ENCODE results near the gene RSPH3. TPM values are rescaled to one million over a fixed set of nuclear protein-coding genes. Genes with fewer than 3 reads are reported as not detected.

Gene RSPH3
- total RNA-seq, 1 donor from 2014 or later = 5.1 TPM

- DNase-seq = no peak
Measured at GRCh38 chr6:158933079-158933595, 66.9 kb downstream of the RSPH3 start.

GRCh38 chr6:158928068-158928467, 71.9 kb downstream of the RSPH3 start:
- DNase-seq = no peak

- no peak for DNase-seq
Measured at GRCh38 chr6:158926414-158926813, 73.6 kb downstream of the RSPH3 start.

DNA sequence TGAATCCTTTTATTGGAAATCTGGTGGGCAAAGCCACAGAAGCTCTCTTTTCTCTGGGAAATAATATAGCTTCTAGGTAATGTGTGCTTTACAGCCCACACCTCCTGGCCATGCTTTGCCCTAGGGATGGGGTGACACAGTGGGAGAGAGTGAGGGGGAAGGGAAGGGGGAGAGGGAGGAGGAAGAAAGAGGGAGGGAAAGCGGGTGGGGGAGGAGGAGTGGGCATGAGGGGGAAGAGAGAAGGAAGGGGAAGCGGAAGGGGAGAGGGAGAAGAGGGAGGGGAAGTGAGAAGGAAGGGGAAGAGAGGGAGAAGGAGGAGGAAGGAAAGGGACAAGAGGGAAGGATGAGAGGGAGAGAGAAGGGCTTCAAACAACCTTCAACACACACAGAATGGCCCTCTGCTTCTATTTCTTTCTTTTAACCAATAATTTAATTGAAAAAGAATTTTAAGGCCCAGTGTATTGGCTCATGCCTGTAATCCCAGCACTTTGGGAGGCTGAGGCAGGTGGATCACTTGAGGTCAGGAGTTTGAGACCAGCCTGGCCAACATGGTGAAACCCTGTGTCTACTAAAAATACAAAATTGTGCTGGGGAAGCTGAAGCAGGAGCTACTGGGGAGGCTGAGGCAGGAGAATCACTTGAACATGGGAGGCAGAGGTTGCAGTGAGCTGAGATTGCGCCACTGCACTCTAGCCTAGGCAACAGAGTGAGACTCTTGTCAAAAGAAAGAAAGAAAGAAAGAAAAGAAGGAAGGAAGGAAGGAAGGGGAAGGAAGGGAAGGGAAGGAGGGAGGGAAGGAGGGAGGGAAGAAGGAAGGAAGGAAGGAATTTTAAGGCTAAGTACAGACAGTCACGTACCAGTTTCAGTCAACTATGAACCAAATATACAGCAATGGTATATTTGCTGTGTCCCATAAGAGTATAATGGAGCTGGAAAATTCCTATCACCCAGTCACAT, 75.2 kb downstream of the RSPH3 start:
- no peak for DNase-seq

DNA sequence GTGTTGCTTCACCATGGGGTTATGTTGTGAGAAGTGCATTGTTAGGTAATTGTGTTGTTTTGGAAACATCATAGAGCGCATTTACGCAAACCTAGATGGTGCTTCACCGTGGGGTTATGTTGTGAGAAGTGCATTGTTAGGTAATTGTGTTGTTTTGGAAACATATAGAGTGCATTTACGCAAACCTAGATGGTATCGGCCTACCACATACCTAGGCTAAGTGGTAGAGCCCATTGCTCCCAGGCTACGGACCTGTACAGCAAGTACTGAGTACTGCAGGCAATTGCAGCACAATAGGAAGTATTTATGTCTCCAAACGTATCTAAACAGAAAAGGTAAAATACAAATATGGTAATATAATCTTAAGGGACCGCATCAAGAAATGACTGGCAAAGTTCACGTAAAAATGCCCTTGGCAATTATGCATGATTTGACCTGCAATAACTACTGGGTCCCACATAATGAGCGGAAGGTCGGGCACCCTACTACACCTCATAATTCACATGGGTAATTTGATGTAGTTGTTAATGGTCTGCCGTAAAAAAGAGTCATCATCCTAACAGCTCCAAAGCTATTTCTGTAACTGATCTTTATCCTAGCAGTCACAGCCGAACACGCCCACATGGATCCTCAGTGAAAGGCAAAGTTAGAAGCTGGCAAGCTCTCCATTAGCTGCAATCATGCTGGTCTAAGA, 76.0 kb downstream of the RSPH3 start:
- no peak for DNase-seq

Small RNA genes lying within 50 kb of the gene (small RNA-seq; reads per million reads assigned to genes)
- gene RNU6-293P (ENCODE audit: low replicate concordance) = not detected

Other genes with a start within 250 kb of the RSPH3 start
- 108 TPM for gene EZR, start 180.8 kb downstream of the RSPH3 start, total RNA-seq
- 4.5 TPM for gene TAGAP, start 44.8 kb upstream of the RSPH3 start, total RNA-seq
- 59.6 TPM for gene FNDC1, start 169.2 kb upstream of the RSPH3 start, total RNA-seq